ENCODE data around the gene STMN3.
A peak's percentile ranks its signal among the peaks of the same experiment; 100 is the strongest.
"Not testable (repeated sequence)": the region's sequence is repeated elsewhere in the genome, so short reads cannot be mapped to it uniquely, and the experiment has no call there.

STMN3 gene

DNA sequence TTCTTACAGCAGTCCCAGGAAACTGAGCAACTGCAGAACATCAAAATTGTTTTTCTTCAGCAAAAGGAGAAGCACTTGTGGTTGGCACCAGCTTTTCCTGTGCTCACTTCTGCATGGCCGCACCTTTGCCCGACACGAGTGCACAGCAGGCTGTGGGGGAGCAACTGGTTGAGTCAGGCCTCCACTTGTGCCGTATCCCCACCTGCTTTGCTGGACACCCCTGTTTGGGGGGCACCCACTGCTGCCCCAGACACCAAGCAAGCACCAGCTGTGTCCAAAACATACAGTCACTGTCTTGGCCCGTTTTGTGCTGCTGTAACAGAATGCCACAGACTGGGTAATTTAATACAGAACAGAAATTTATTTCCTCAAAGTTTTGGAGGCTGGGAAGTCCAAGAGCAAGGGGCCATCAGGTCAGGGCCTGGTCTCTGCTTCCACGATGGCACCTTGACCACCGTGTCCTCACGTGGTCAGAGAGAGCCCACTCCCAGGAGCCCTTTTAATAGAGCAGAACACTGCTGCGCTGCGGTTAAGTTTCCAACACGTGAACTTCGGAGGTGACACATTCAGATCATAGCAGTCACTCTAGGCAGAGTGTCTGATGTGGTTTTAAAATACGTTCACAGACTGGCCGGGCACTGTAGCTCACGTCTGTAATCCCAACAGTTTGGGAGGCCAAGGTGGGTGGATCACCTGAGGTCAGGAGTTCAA, 17.6 kb downstream of the STMN3 start:
- DNase-seq (ENCODE audit: low read depth), result peak; percentile 63

DNA sequence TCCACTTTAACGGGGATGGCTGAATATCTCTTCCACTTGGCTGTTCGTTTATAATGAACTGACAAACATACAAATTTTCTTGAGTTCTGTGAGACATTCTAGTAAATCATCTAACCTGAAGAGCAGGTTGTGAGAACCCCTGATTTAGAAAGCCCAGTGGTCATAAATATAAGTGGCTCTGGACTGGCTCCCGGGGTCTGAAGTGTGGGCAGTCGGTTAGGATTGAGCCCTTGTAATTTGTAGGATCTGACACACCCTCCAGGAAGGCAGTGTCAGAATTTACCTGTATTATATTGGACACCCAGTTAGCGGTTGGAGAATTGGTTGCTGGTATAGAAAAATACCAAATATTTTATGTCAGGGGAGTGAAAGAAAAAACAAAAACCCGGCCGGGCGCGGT, 19.5 kb downstream of the STMN3 start:
- no peak for DNase-seq (ENCODE audit: low read depth)

DNA sequence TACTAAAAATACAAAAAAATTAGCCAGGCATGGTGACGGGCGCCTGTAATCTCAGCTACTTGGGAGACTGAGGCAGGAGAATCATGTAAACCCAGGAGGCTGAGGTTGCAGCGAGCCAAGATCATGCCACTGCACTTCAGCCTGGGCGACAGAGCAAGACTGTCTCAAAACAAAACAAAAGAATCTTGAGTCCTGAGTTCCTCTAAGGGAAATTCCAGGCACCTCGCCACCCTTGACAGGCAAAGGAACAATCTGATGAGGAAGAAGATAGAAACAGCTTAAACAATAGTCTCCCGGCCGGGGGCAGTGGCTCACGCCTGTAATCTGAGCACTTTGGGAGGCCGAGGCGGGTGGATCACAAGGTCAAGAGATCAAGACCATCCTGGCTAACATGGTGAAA, 21.8 kb downstream of the STMN3 start:
- not testable (repeated sequence) for DNase-seq (ENCODE audit: low read depth)

DNA sequence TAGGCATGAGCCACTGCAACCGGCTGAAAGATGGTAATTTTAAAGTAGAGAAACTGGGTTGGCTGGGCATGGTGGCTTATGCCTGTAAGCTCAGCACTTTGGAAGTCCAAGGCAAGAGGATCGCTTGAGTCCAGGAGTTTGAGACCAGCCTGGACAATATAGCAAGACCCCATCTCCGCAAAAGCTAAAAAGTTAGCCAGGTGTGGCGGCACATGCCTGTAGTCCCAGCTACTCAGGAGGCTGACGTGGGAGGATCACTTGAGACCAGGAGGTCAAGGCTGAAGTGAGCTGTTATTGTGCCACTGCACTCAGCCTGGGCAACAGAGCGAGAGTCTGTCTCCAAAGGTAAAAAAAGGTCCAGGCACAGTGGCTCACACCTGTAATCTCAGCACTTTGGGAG, 22.3 kb downstream of the STMN3 start:
- not testable (repeated sequence) for DNase-seq (ENCODE audit: low read depth)

DNA sequence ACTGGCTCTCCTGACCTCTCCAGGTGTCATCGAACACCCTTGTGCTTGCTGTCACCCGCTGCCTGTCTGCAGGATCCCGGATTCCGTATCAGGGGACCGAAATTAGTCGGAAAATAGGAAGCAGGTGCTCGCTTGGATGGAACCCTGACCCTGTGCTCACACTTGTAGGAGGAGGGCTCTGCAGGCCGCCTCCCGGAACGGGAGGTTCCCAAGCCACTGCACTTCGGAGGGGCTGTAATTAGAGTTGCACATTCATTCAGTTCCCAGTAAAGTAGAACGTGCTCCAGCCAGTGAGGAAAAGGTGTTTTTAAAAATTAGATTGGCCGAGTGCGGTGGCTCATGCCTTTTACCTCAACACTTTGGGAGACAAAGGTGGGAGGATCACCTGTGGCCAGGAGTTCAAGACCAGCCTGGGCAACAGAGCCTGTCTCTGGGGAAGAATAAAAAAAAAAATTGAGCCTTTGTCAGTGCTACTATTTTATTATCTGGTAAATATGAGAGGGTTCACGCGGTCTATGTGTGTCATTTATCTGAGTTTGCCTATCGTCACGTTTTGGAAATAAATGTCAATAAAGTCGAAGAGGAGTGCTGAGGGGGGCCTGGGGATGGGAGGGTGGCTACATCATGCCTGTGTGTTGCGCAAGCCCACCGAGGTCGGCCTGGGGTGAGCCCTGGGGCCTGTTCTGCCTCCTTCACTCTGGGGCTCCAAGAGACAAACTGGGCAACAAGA, 24.8 kb downstream of the STMN3 start:
- DNase-seq (ENCODE audit: low read depth), result peak; percentile 68

DNA sequence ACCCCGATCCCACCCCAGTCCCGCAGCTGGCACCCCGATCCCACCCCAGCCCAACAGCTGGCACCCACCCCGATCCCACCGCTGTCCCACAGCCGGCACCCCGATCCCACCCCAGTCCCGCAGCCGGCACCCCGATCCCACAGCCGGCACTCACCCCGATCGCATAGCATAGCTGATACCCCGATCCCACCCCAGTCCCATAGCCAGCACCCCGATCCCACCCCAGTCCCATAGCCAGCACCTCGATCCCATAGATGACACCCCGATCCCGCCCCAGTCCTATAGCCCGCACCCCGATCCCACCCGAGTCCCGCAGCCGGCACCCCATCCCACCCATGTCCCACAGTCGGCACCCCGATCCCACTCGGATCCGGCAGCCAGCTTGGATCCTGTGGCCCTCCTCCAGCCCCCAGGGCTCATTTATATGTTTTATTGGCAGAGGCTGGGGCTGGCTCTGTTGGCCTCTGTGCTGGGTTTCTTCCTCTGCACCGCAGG, 25.4 kb downstream of the STMN3 start:
- DNase-seq (ENCODE audit: low read depth), result no peak

DNA sequence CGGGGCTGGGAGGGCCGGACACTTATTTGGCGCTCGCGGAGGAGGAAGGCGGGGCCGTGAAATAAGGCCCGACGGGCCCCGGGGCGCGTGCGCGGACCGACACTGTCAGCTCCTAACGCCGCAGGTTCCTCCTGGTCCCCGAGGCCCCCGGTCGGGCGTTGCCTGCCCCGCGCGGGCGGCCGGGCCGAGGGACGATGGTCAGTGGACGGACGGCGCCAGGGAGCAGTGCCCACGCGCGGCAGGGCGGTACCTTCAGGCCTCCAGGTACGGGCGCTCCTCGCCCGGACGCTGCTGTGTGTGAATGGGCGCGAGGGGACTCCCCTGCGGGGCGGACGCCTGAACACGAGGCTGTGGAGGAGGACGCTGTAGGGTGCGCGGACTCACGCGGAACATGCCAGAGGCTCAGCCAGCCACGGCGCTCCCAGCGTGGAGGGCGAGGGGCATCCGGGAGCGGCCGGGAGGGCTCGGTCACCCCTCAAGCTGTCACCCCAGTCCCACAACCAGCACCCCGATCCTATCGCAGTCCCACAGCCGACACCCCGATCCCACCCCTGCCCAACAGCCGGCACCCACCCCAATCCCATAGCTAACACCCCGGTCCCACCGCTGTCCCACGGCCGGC, 26.0 kb downstream of the STMN3 start:
- DNase-seq (ENCODE audit: low read depth), result peak; percentile 93

DNA sequence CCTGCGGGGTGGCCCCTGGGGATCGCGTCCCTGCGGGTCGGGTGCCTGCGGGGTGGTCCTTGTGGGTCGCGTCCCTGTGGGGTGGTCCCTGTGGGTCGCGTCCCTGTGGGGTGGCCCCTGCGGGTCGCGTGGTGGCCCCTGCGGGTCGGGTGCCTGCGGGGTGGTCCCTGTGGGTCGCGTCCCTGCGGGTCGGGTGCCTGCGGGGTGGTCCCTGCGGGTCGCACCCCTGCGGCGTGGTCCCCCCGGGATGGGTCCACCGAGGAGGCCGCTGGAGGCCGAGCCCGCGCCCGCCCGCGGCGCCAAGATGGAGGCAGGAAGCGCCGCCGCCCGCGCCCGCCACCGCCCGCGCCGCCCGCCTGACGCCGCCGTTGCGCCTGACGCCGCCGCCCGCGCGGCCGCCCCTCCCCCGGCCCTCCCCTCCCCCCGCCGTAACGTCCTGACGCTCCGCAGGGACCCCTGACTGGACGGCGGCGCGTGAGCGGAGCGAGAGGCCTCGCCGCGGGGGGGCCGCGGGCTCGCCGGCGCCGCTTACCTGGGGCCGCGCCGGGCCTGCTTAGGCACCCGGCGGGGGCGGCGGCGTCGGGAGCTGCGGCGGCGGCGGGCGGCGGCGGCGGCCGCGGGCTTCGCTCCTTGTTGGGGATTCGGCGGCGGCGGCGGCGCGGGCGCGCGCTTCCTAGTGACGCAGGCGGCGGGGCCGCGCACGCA, 26.6 kb downstream of the STMN3 start, which contains the start of gene GMEB2:
TSS of gene GMEB2 (minus strand) at position 678 of the 705 bp plus-strand sequence. CDS start 7,704 bp downstream, outside the sequence.
- DNase-seq (ENCODE audit: low read depth), result peak; percentile 75

DNA sequence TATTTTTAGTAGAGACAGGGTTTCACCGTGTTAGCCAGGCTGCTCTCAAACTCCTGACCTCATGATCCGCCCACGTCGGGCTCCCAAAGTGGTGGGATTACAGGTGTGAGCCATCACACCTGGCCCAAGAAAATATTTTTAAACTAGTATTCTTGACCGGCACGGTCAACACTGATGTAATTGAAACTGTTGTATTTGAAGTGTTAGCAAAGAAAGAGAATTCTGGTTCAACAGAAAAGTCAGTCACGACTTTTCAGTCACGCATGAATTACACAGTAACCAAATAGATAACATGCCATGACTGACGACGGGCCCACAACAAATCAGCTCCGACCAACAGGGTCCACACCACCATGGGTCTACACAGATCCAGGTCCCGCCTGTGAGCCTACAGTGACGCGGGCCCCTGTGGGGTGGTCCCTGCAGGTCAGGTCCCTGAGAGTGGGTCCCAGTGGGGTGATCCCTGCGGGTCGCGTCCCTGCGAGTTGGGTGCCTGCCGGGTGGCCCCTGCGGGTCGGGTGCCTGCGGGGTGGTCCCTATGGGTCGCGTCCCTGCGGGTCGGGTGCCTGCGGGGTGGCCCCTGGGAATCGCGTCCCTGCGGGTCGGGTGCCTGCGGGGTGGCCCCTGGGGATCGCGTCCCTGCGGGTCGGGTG, 27.3 kb downstream of the STMN3 start:
- DNase-seq (ENCODE audit: low read depth), result no peak

DNA sequence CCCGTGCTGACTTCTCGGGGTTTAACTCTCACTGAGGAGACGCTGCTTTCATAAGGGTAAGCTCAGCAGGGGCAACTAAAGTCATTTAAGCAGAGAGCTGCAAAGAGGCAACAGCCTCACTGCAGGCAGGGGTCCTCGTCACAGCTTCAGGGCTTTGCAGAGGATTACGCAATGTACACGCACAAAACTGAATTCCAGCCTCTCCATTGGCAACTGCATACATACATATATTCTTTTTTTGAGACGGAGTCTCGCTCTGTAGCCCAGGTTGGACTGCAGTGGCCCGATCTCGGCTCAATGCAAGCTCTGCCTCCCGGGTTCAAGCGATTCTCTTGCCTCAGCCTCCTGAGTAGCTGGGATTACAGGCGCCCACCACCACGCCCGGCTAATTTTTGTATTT, 28.7 kb downstream of the STMN3 start:
- DNase-seq (ENCODE audit: low read depth), result no peak

DNA sequence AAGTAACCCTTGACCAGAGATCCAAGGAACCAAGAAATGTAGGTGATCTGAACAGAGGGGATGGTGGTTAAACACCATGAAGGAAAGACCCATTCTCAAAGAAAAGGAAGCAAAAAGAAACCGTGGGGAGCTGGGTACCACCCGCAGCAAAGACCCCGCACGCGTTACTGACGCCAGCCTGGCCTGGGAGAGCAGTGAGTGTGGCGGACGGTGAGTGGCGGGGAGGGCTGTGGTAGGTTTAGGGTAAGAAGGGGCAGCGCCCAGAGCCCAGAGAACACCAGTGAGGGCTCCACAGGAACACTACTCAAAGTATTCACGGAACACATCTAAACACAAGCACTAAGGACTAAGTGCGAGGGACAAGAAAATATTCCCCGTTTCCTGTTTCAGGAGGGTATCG, 30.5 kb downstream of the STMN3 start:
- DNase-seq (ENCODE audit: low read depth), result no peak

DNA sequence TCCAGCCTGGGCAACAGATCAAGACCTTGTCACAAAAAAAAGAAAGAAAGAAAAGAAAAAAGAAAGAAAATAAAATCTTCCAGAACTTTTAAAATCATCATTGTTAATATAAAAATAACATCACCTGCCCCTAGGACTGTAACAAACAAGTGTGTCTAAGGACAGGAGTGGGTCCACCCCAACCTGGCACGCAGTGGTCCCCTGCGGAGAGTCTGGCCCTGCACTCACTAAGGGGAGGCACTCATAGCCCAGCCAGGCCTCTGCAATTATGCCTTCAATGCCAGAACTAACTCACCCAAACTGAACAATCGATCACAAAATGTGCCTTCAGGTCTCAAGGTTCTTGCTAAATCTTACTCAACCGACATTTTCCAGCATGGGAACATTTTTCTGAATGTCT, 31.1 kb downstream of the STMN3 start:
- no peak for DNase-seq (ENCODE audit: low read depth)

DNA sequence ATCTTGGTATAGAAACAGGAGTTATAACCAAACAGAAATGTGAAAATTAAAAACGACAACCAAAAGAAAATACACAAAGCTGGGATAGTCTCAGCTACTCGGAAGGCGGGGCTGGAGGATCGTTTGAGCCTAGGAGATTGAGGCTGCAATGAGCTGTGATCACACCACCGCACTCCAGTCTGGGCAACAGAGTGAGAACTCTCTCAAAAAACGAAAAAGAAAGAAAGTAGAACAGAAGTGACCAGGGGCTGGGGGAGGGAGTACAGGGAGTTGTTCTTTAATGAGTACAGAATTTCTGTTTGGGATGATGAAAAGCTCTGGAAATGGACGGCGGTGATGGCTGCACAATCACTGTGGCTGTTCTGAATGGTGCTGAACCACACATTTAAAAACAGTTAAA, 32.2 kb downstream of the STMN3 start:
- no peak for DNase-seq (ENCODE audit: low read depth)

DNA sequence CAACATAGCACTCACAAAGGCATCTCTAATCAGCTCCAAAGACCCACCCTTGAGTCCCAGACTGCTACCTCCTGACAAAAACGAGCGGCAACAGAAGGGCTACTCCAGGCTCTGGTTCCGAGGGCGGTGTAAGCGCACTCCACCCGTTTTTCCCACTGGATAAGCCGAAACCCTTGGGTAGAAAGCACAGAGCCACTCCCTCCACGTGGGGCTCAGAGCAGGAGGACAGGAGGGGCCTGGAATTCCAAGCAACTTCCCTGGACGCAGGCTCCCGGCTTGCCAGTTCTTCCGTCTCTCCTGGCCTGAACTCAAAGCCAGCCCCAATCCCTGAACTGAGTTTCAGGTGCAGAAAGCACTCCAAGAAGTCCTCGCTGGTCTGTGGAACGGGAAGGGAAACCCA, 33.7 kb downstream of the STMN3 start:
- no peak for DNase-seq (ENCODE audit: low read depth)

DNA sequence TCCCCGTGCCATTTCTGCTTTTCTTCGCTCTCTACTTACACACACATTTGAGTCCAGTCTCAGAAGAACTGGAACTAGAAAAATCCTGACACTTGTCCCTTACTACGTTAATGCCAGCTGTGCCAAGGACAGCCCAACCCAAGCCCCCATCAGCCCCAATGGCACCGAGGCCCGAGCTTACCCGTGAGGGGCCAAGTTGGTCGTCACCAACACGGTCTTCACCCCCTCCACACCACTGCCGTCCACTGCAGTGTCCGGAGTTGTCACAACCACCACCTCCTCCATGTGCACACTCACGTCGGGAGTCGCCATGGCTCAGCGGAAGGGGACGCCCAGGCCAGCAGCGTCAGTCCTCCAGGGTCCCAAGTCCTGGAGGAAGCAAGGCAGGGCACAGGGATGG, 34.1 kb downstream of the STMN3 start:
- DNase-seq (ENCODE audit: low read depth), result no peak

DNA sequence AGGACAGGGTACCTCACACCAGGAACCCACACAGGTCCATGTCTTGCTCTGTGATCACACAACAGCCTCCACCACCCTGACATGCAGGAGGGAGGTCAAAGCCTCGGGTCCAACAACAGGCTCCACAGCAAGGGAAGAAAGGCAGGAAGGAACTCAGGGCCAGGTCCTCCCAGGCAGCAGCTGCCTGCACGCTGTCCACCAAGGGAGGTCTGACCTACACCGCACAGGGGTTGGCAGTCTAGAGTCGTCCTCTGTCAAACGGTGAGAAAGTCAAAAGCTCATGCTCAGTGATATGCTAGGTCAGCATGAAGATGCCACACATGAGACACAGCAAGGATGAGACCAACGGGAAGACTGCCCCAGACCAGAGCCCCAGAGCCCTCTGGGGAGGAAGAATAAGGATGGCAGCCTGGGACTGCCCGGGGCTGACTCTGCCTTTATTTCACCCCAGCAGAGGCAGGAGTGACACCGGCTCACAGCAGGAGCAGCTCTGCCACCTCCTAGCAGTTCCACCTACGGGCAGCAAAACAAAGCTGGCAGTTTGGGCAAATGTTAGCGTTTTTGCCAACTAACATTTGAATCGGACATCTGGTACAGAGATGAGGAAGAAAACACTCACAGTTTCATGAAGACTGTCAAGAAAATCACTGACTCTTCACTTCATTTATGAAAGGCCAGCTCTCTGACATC, 34.8 kb downstream of the STMN3 start:
- no peak for DNase-seq (ENCODE audit: low read depth)

DNA sequence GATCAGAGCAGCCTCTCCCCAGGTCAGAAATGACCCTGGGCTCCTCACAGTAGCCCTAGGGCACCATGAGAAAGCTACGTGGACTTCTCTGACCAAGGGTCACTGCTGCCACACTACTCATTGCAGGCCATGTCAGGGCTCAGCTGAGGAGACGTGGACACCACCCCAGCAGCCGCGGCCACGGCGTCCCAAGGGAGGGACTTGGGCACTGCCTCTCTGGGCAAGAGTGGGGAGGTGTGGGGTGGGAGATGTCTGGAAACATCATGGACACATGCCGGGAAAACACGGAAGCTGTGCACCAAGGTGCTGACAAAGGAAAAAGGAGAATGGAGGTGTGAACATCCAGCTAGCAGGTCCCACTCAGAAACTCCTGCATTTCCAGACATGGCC, 35.4 kb downstream of the STMN3 start:
- DNase-seq (ENCODE audit: low read depth), result no peak

DNA sequence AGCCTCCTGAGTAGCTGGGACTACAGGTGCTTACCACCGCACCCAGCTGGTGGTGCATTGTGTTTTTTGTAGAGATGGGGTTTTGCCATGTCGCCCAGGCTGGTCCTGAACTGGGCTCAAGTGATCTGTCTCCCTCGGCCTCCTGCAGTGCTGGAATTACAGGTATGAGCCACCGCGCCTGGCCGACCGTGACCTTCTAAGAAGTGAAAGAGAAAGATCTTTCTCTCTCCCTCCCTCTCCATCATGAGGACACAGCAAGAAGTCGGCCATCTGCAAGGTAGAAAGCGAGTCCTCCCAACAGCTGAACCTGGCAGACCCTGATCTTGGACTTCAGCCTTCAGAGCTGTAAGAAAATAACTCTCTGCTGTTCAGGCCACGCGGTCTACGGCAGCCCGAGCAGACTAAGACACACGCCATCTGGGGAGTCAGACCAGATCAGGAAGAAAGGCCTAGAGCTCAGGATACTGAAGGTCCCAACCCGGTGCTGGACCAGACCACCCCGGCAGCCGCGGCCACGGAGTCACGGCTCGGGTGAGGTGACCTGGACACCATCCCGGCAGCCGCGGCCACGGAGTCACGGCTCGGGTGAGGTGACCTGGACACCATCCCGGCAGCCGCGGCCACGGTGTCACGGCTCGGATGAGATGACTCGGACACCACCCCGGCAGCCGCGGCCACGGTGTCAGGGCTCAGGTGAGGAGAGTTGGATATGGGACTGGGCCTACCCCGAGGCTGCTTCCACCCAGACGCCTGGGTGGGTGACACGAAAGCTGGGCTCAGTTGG, 35.9 kb downstream of the STMN3 start:
- DNase-seq (ENCODE audit: low read depth), result no peak

DNA sequence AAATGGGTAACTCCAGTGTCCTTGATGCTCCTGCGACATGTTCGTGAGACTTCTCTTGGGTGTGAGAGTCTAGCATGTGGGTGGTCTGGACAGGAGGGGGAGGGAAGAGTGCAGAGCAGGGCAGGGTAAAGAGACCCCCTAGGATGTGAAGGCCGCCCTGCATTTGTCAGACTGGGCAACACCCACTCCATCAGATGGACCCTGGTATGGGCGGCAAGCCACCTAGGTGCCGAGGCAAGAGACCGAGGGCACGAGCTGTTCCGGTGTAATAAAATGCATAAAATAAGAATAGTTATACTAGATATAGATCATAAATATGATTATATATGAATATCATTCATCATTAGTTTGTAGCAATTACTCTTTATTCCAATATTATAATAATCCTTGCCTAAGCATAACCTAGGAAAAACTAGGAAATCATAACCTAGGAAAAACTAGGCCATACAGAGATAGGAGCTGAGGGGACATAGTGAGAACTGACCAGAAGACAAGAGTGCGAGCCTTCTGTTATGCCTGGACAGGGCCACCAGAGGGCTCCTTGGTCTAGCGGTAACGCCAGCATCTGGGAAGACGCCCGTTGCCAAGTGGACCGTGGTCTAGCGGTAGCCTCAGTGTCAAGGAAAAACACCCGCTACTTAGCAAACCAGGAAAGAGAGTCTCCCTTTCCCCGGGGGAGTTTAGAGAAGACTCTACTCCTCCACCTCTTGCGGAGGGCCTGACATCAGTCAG, 39.2 kb downstream of the STMN3 start:
- DNase-seq (ENCODE audit: low read depth), result not testable (repeated sequence)

Measured in activated T-cell treated with anti-CD3 and anti-CD28 coated beads for 48 hours (primary cell).